Measurements from ENCODE around the gene BCL3. TPM values are rescaled to one million over a fixed set of nuclear protein-coding genes. Genes with fewer than 3 reads are reported as not detected.

Gene BCL3
- total RNA-seq, 1 experiment from 2014 or later = 37.9 TPM

DNA sequence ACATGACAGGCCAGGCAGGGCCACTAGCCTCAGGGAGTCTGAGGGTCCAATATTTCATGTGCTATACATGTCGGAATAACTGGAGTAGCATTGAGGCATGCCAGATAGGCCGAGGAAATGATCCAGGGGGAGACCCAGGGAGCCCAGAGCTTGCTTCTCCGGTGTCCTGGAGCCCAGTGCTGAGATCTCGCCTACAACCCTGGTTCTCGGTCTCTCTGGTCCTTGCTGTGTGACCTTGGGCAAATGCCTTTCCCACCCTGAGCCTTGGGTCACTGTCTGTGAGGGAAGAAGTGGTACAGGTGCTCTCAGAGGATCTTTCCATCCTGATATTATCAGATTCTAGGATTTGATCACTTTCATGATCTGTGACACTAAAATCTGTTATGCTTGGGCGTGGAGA lies 40.5 kb downstream of the BCL3 start:
- Histone ChIP-seq H3K4me1 (ENCODE audit: control insufficient read depth in 1 of 2, insufficient read depth in 2 of 2, low read length in 2 of 2) (no peaks in the 10 kb centered on the region), H3K36me3 (ENCODE audit: control insufficient read depth in 1 of 2, insufficient read depth in 2 of 2, low read length in 2 of 2) (peaks cover 38 to 48% of the 10 kb centered on the region in 2 experiments), H3K9ac (ENCODE audit: low read length) (no peak overlapping the region), H3K27me3 (ENCODE audit: insufficient read depth, low read length) (no peaks in the 10 kb centered on the region), H2AFZ (ENCODE audit: low read depth, low read length, poor library complexity, severe bottlenecking) (no peak overlapping the region), H3K4me2 (ENCODE audit: low read length) (no peak overlapping the region), H3K79me2 (ENCODE audit: insufficient read depth, low read length) (peaks cover 4% of the 10 kb centered on the region; the same call in 1 of the 2 replicates), H3K9me3 (ENCODE audit: control insufficient read depth in 1 of 2, insufficient read depth in 1 of 2, low read depth in 1 of 2, low read length in 2 of 2) (no peaks in the 10 kb centered on the region), H3K4me3 (replicated peaks in 1 of 2; ENCODE audit: low read depth in 1 of 2, low read length in 2 of 2) (no peak overlapping the region), H3K27ac (ENCODE audit: low read depth, low read length) (no peak overlapping the region), H3K9me2 (ENCODE audit: insufficient read depth) (no peaks in the 10 kb centered on the region), H4K20me1 (ENCODE audit: insufficient read depth) (no peaks in the 10 kb centered on the region)
- BruUV-seq (replicated peaks) = no TSS peak
- DNase-seq (ENCODE audit: low read depth, low spot score) = no peak
- no peak for ATAC-seq
- RAD21 ChIA-PET (ENCODE audit: low non-redundant PET in 1 of 2, low total read pairs in 2 of 2, uncharacterized antibody in 2 of 2, unreplicated experiment in 2 of 2) = interaction anchor here in 1 of 2 experiments (0.6 kb wide), 1 partner anchor 27 kb away, joined by 5 read pairs; no protein-coding TSS in a partner anchor
- CTCF ChIA-PET = no interaction called here
- TF ChIP-seq RAD21 (IDR thresholded peaks at IDR 0.05; ENCODE audit: low read depth) (no peak), FOSL1 (IDR thresholded peaks at IDR 0.05; ENCODE audit: low read depth) (no peak), SP1 (IDR thresholded peaks at IDR 0.05; ENCODE audit: low read depth) (no peak), JUND (IDR thresholded peaks at IDR 0.05) (no peak), CEBPB (IDR thresholded peaks at IDR 0.05; ENCODE audit: low read depth) (no peak), SIN3A (IDR thresholded peaks at IDR 0.05; ENCODE audit: low read depth) (no peak), YY1 (IDR thresholded peaks at IDR 0.05; ENCODE audit: extremely low read depth, insufficient replicate concordance, low read depth, low read length) (no peak), POLR2AphosphoS5 (IDR thresholded peaks at IDR 0.05; ENCODE audit: low read depth, low read length) (no peak), ZNF274 (IDR thresholded peaks at IDR 0.05; ENCODE audit: low read depth, low read length) (no peak), POLR2A (IDR thresholded peaks at IDR 0.05; ENCODE audit: borderline replicate concordance, extremely low read depth, insufficient read depth, insufficient read length) (no peak), EZH2phosphoT487 (IDR thresholded peaks at IDR 0.05; ENCODE audit: borderline replicate concordance) (no peak), CBX3 (IDR thresholded peaks at IDR 0.05; ENCODE audit: low read depth) (no peak), EZH2 (IDR thresholded peaks at IDR 0.05) (no peak), ZFX (IDR thresholded peaks at IDR 0.05) (no peak), ELF1 (IDR thresholded peaks at IDR 0.05; ENCODE audit: borderline replicate concordance, low read depth) (no peak)
- TF ChIP-seq, protein P1, sequence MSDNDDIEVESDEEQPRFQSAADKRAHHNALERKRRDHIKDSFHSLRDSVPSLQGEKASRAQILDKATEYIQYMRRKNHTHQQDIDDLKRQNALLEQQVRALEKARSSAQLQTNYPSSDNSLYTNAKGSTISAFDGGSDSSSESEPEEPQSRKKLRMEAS (IDR thresholded peaks at IDR 0.05) = no peak
- TF ChIP-seq, protein P2, sequence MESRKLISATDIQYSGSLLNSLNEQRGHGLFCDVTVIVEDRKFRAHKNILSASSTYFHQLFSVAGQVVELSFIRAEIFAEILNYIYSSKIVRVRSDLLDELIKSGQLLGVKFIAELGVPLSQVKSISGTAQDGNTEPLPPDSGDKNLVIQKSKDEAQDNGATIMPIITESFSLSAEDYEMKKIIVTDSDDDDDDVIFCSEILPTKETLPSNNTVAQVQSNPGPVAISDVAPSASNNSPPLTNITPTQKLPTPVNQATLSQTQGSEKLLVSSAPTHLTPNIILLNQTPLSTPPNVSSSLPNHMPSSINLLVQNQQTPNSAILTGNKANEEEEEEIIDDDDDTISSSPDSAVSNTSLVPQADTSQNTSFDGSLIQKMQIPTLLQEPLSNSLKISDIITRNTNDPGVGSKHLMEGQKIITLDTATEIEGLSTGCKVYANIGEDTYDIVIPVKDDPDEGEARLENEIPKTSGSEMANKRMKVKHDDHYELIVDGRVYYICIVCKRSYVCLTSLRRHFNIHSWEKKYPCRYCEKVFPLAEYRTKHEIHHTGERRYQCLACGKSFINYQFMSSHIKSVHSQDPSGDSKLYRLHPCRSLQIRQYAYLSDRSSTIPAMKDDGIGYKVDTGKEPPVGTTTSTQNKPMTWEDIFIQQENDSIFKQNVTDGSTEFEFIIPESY (IDR thresholded peaks at IDR 0.05; ENCODE audit: extremely low read depth, insufficient replicate concordance, low read length) = no peak
- TF ChIP-seq, protein P3, sequence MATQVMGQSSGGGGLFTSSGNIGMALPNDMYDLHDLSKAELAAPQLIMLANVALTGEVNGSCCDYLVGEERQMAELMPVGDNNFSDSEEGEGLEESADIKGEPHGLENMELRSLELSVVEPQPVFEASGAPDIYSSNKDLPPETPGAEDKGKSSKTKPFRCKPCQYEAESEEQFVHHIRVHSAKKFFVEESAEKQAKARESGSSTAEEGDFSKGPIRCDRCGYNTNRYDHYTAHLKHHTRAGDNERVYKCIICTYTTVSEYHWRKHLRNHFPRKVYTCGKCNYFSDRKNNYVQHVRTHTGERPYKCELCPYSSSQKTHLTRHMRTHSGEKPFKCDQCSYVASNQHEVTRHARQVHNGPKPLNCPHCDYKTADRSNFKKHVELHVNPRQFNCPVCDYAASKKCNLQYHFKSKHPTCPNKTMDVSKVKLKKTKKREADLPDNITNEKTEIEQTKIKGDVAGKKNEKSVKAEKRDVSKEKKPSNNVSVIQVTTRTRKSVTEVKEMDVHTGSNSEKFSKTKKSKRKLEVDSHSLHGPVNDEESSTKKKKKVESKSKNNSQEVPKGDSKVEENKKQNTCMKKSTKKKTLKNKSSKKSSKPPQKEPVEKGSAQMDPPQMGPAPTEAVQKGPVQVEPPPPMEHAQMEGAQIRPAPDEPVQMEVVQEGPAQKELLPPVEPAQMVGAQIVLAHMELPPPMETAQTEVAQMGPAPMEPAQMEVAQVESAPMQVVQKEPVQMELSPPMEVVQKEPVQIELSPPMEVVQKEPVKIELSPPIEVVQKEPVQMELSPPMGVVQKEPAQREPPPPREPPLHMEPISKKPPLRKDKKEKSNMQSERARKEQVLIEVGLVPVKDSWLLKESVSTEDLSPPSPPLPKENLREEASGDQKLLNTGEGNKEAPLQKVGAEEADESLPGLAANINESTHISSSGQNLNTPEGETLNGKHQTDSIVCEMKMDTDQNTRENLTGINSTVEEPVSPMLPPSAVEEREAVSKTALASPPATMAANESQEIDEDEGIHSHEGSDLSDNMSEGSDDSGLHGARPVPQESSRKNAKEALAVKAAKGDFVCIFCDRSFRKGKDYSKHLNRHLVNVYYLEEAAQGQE (IDR thresholded peaks at IDR 0.05; ENCODE audit: low read depth) = no peak
- TF ChIP-seq, protein P4, sequence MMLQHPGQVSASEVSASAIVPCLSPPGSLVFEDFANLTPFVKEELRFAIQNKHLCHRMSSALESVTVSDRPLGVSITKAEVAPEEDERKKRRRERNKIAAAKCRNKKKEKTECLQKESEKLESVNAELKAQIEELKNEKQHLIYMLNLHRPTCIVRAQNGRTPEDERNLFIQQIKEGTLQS (IDR thresholded peaks at IDR 0.05) = no peak
- TF ChIP-seq, protein P5, sequence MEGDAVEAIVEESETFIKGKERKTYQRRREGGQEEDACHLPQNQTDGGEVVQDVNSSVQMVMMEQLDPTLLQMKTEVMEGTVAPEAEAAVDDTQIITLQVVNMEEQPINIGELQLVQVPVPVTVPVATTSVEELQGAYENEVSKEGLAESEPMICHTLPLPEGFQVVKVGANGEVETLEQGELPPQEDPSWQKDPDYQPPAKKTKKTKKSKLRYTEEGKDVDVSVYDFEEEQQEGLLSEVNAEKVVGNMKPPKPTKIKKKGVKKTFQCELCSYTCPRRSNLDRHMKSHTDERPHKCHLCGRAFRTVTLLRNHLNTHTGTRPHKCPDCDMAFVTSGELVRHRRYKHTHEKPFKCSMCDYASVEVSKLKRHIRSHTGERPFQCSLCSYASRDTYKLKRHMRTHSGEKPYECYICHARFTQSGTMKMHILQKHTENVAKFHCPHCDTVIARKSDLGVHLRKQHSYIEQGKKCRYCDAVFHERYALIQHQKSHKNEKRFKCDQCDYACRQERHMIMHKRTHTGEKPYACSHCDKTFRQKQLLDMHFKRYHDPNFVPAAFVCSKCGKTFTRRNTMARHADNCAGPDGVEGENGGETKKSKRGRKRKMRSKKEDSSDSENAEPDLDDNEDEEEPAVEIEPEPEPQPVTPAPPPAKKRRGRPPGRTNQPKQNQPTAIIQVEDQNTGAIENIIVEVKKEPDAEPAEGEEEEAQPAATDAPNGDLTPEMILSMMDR (IDR thresholded peaks at IDR 0.05 in 2 of 3, conservative IDR thresholded peaks at IDR 0.05 in 1 of 3; ENCODE audit: borderline replicate concordance in 1 of 3, insufficient read depth in 1 of 3, low read depth in 2 of 3, low read length in 2 of 3) = no peak
- POLR2A ChIA-PET = no interaction called here
- intact Hi-C loops (cut with micrococcal nuclease) = no loop called here
